Muscle of back (tissue), 11 donors: ENCODE results near the gene UBE2E3. TPM values are rescaled to one million over a fixed set of nuclear protein-coding genes. Genes with fewer than 3 reads are reported as not detected.
"Not testable (repeated sequence)": the region's sequence is repeated elsewhere in the genome, so short reads cannot be mapped to it uniquely, and the experiment has no call there.

Experiments used
- DNase-seq, 3 donors: peaks; one replicate each; pipeline versions ENCODE4 v3.0.0 to v3.0.0-alpha.2; 2013
- polyA plus RNA-seq, 10 donors: library from polyadenylated mRNA; unstranded; fragments of 120-200 nt; gene quantifications; one replicate each; pipeline ENCODE4 v1.2.1, GENCODE V29; 2013; ENCODE audit not compliant: insufficient read length in 10 of 10

The UBE2E3 gene
- polyA plus RNA-seq, 10 donors = 113 to 152 (median 135) TPM

DNA sequence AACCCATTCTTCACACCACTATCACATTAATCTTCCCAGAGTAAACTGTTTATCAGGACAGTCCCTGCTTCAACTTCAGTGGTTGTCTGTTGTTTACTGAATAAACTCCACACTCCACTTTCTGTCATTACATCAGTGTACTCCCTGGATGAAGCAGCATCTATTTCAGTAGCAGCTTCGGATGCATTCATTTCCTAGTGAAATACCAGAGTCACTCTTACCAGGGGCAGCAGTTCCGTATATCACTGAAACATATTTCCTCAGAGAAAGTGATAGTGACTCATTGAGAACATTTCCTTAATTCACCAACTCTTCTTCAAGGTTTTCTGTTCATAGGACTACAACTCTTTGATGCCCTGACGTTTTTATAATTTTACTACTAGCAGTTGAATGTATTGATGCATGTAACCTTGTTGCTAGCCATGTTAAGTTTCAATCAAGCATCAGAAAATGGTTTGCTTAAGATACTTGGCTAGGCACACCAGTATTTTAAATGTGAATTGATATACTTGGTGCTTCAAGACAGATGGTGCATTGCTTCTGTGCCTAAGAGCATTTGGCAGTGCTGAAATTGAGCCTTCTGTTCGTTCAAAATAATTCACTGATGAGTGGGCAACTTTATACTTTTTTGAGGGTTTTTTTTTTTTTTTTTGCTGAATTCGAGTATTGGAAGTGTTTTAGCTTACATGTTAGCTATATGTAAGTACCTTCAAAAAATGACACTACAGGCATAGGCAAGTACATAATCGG is 92.3 kb downstream of the UBE2E3 start:
- no peak for DNase-seq

DNA sequence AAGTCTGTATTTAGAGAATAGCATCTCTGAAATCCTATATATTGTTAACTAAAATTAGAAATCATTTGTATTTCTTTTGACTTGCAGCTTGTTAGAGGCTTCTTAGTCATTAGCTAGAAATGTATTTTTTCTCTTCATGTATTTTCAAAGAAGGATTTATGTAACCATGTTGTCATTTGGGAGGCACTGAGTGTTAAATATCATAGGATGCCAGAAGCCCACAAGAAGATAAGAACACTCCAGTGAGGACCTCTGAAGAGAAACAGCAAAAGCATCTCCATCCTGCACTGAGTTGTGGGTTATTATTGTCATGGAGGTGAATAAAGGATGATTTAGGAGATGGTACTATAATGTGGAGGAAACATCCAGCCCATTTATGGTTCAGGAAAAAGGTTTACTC is 93.5 kb downstream of the UBE2E3 start:
- DNase-seq = peak in 1 of 3 donors; percentile 12

DNA sequence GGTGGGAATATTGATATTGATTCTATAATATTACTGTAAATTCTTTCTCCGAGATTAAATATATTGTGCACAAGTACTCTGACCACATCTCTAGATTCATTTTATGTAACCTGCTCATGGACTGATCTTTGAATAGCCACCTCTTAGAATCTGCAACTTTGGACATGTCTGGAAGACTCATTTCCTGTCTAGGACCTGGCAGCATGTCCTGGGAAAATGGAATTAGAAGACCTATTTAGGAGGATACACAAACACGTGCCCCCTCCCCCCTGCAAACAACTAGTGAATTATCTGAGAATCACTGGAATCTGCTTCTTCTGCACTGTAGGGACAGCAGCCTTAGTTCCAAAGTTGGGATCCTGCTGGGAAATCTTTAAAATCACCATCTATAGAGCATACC is 94.1 kb downstream of the UBE2E3 start:
- DNase-seq = no peak

DNA sequence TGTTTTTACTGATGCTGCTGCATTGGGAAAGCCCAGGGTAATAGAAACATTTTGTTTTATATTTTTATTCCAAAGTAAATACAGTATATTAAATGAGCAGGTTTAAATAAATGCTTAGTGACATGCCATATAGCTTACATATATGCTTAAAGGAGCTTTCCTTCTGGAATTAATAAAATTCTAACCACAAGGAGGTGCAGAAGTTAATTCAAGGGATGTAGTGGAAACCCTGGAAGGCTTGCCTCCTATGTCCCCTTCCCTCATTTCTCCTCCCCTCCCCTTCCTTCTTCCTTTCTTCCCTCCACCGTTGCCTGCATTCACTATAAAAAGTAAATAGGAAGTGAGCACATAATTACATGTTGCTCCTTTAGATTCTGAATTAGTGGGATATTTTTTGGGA is 96.3 kb downstream of the UBE2E3 start:
- no peak for DNase-seq

DNA sequence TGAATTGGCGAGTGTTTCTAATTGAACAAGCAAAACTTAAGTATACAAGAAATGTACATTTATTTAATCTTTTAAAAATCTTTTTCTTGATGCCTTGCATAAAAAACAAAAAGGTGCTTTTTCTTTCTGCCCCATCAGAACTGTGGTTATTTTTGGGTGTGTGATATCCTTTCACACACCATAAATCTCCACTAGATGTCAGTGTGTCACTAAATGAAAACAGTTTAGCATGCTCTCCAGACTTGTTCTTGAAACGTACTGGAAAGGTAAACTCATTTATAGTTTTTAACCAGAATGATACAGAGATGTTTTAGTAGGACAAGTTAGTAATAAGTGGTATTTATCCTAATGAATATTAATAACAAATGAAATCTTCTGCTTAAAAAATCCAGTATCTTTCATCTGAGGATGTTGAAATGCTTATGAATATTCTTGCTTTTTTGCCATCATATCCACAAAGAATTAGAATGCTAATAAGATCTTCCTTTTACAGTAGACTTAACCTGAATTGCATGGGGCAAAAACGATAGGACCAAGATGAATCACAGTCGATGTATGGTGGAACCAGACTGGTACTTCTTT is 96.8 kb downstream of the UBE2E3 start:
- peak; percentile 49 to 63 (median 56) for DNase-seq

DNA sequence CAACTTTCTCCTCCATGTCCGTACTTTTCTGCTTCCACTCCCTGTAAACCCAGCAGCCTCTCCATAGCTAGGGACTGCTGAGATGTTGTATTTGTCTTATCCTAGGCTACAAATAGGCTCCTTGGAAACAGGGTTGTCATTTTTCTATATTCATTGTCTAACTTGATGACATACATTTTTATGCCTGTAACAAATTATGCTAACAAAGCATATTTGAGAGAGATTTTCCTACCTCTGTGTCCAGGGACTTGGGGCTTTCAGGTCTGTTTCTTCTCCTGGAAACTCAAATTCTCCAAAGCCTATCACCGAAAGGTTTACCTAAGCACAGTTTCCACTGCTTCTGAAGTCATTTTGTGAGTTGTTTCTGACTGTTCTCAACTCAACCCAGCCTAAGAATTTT is 102.7 kb downstream of the UBE2E3 start:
- no peak for DNase-seq

DNA sequence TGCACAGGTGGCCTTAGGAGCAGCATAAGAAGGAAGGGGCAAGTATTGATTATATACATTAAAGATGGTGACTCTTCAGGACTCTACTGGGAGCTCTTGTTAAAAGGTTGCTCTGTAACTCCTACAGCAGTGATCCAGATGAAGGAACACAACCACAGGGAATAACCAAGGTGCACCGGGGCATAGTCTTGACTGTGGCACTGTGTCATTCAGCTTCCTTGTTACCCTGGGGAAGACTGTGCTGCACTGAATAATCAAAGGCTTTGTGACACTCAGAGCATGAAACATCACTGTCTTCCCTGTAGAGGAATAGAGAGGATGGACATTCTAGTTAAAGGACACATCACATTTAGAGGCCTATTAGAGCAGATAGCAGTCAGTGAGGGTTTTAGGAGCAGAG is 105.3 kb downstream of the UBE2E3 start:
- DNase-seq = no peak

DNA sequence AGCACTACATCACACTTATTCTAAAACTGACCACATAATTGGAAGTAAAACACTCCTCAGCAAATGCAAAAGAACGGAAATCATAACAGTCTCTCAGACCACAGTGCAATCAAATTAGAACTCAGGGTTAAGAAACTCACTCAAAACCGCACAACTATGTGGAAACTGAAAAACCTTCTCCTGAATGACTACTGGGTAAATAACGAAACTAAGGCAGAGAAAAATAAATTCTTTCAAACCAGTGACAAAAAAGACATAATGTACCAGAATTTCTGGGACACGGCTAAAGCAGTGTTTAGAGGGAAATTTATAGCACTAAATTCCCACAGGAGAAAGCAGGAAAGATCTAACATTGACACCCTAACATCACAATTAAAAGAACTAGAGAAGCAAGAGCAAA is 111.5 kb downstream of the UBE2E3 start:
- DNase-seq = not testable (repeated sequence)

DNA sequence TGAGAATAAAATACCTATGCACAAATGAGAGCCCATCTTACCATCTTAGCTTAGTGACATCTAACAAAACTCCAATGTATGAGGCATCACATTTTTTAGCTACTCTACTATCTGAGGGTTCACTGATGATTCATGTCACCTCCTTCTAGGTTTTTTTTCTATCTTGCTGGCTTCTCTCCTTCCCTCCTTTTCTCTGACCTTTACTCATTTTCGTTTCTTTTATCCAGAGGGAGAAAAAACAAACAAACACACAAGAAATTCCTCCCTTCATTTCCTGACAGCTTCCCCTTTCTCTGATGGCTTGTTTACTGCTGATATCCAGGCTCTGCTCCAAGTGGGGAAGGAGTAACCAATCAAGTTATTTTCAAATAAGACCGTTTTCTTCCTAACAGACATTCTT is 115.1 kb downstream of the UBE2E3 start:
- no peak for DNase-seq

DNA sequence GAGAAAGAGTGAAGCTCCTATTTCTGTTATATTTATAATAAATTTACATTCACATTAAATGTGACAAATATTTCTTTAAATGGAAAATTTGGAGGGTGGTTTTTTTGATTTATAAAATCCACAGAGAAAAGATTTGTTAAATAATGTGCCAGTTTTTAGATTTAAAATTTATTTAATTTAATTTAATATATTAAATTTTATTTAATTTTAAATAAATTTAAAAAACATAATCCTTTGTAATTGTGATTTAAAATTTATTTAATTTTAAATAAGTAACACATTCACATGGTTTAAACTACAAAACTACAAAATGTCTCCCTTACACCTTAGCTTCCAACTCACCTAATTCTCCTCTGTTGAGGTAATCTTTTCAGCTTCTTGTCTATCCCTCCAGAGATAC is 123.3 kb downstream of the UBE2E3 start:
- DNase-seq = no peak

DNA sequence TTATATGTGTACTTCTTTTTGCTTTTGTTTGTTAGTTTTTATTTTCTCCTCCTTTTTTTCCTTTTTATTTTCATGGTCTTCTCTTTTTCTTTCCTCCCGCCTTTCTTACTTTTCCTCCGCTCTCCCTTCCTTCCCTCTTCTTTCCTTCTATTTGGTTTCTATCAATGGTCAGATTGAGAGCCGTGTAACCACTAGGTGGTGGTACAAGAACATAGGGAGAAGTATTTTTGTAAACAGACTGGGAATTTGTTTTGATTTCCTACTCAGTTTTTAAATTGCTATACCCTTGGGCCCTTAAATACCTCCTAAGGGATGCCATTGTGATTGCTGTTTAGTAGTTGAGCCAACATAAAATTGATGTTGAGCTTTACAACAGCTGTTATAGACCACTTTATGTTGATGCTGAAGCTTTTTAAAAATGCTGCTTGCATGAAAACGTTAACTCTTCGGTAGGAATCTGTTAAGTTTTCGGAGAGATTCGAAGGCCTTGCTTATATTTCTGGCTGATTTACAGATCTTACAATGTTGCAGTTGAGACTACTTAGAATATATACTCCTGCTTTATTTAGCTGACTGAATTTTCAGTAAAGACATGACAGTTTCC is 124.2 kb downstream of the UBE2E3 start:
- DNase-seq = peak; percentile 53 to 78 (median 55)

DNA sequence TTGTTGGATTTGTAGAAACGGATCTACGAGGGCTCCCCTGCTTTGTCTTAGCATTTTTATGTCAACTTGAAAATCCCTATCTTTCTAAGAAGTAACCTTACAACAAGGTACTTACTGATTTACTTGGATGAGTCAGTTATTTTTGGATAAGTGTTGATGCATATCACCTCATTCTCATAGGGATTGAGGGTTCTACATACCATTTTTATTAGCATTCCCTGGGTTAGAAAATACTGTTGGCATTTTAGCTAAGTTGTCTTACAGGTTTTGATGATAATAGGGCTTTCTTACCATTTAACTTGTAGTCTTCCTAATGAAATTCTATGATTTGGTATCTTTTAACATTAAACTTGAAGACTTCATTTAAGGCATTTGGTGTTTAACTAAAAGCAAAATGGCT is 125.2 kb downstream of the UBE2E3 start:
- DNase-seq = no peak

DNA sequence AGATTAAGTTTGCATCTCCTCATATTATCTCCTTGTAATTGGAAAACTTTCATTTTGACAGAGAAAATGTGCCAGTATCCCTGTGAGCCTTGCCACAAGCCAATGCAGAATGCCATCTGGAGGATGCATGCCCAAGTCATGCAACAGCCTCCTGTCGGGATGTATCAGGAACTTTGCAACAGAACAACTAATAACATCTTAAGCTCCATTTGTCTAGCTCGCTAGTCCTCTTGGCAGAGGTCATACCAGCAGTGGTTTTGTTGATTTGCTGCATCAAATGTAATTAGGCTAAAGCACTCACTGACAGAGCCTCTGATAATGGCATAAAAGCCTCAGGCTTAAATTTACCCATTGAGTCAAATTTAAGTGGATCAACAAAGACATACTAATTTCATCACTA is 125.8 kb downstream of the UBE2E3 start:
- no peak for DNase-seq

DNA sequence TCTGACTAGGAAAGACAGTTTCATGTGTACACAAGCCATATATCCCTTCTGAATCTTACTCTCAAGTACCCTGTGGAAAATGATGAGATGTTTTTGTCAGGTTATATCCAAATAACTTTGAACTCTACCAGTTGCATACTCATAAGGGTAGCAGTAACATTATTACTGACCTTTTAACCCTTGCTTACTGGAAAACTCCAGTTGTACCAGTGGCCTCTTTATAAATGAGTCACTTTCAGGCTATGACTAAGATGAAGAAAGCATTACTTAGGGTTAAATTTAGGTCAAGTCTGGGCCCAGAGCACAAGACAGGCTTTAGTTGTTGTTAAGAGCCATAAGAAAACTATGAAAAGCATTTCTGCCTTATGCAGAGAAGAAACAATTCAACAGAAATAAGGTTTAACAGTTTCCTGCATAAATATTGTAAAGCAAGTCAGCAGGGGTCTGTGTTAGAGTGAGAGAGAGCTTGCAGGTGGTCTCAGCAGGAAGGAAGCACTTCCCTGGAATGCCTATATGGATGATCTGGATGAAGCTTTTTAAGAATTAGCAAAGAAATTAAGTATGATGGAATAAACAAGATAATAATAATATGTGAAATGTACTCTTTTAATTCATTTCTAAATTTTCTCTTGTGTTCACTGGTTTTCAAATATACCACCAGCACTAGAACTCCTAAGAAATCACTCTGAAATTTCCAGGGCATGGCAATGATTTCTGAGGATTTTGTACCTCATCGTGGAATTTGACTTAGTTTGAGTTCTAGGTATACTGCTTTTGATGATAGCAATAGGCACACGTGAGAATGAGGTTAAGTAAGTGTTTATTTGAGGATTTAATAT is 126.6 kb downstream of the UBE2E3 start:
- DNase-seq = peak in 1 of 3 donors; percentile 79

DNA sequence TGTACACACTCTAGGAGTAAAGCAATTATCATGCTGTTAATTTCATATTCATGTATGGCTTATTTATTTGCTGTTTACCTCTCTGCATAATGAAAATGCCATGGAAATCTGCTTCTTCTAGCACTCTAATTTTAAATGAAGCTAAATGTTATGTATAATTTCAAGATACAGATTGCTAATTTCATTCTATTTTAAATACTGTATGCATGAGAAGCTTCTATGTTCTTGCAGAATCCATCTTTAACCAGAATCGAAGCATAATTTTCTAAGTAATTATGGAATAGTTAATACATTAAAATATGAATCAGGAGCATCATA is 127.2 kb downstream of the UBE2E3 start:
- DNase-seq = no peak

DNA sequence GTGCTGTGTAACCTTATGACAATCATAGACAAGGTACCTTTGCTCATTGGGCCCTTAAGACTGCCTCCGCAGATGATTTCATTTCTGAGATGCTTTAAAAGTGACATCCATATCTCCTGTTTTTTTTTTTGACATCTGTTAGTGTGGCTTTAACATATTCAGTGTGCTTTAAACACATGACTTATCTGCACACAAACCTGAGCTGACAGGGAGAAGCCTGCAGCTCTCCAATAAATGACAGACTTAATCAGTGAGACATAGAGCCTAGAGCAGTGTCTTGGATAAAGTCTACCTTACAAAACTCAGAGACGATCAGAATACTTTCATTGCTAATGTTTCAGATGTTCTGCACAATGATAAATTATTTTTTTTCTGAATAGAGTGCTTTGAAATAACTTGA is 130.7 kb downstream of the UBE2E3 start:
- DNase-seq = no peak

DNA sequence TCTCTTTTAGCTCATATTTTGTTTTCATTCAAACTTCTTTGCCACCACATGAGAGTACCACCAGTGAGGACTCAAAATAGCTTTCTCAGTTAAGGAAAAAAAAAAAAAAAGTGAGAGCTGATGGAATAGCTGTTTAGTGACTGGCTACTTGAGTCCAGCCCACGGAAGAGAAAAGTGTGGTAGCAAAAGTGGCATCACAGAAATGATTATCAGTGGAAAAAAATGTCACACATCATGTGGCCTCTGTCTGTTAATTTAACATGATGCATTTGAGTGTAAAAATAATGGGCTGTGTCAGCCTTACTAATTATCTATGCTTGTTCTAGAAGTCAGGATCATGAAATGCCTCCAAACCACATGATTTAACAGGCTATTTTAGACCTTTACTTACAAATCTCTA is 132.5 kb downstream of the UBE2E3 start:
- no peak for DNase-seq
